Mucosa of descending colon (tissue), 3 donors: Measurements from ENCODE around the gene ARFRP1. TPM values are rescaled to one million over a fixed set of nuclear protein-coding genes. Genes with fewer than 3 reads are reported as not detected.

Experiments
- ATAC-seq: fragments of 200-7000 bp; cut with Tn5 transposase; one replicate; pipeline ENCODE4 v1.9.1; 2020; ENCODE audit warnings: mild to moderate bottlenecking, moderate library complexity
- DNase-seq, 3 donors: peaks; one replicate each; pipeline ENCODE4 v3.0.0-alpha.2; 2020
- H3K36me3 ChIP-seq: fragments of 200-600 bp; one replicate; pipeline ENCODE4 v1.8.0; 2021; ENCODE audit warnings: low read depth, mild to moderate bottlenecking
- H3K4me1 ChIP-seq: fragments of 200-600 bp; one replicate; pipeline ENCODE4 v1.8.0; 2021; ENCODE audit warnings: low read depth, mild to moderate bottlenecking
- H3K4me3 ChIP-seq: fragments of 200-600 bp; one replicate; pipeline ENCODE4 v1.8.0; 2021; ENCODE audit warnings: mild to moderate bottlenecking
- H3K9me3 ChIP-seq: fragments of 200-600 bp; one replicate; pipeline ENCODE4 v1.8.0; 2021; ENCODE audit warnings: mild to moderate bottlenecking
- CTCF ChIP-seq: fragments of 200-600 bp; IDR thresholded peaks from one replicate; pipeline ENCODE4 v1.8.0; 2022; ENCODE audit warnings: antibody characterized with exemption, mild to moderate bottlenecking
- intact Hi-C, 2 donors: fragments of 100-400 bp; cut with DNase I in 1 of 2; cut with micrococcal nuclease in 1 of 2; formaldehyde crosslinking; loops; one replicate each; pipeline versions ENCODE4 v1.11.0 to v1.11.1; 2022; cut with DNase I, micrococcal nuclease
- total RNA-seq, 3 donors: library from RNA; stranded (reverse); fragmentation: NEBNext Ultra II Directional in 2 of 3; extraction: Animal tissue kit (Norgen Biotek cat#: 25700) in 2 of 3; gene quantifications; one replicate each; pipeline versions ENCODE4 v1.2.1 to v1.2.4, GENCODE V29; 2021 to 2023
- donor health status: DM: no; HTN: no; CAD: no; lungs with moderate emphysema.
- donor health status: DM: no; HTN: no; CAD: no.
- donor health status: DM: no; HTN: yes; CAD: no.

ARFRP1 gene
- total RNA-seq, 3 donors from 2014 or later: 64.5 to 69.7 (median 68.6) TPM

GRCh38 chr20:63748070-63748933, 40.5 kb upstream of the ARFRP1 start:
- DNase-seq (peak in 1 of 3 donors; percentile 47), ATAC-seq (no peak)
- no peaks in the 10 kb centered on the region for H3K4me1 ChIP-seq
- TF ChIP-seq CTCF: no peak
- H3K9me3 ChIP-seq: no peaks in the 10 kb centered on the region
- H3K36me3 ChIP-seq: peaks cover 3% of the 10 kb centered on the region
- H3K4me3 ChIP-seq: no peak overlapping the region
- intact Hi-C loops: no loop called here

- TF ChIP-seq CTCF: no peak
- H3K9me3 ChIP-seq: no peaks in the 10 kb centered on the region
Measured at GRCh38 chr20:63747622-63748069, 39.9 kb upstream of the ARFRP1 start.

GRCh38 chr20:63746751-63747315, 39.1 kb upstream of the ARFRP1 start:
- no peaks in the 10 kb centered on the region for H3K4me1 ChIP-seq
- no peak overlapping the region for H3K4me3 ChIP-seq
- H3K9me3 ChIP-seq: no peaks in the 10 kb centered on the region
- peak in 1 of 3 donors; percentile 54 for DNase-seq
- TF ChIP-seq CTCF: no peak
- peaks cover 3% of the 10 kb centered on the region for H3K36me3 ChIP-seq
- ATAC-seq: no peak
- intact Hi-C loops: no loop called here

More at GRCh38 chr20:63747622-63748069, 39.9 kb upstream of the ARFRP1 start:
- Histone ChIP-seq H3K4me3 (no peak overlapping the region), H3K4me1 (no peaks in the 10 kb centered on the region), H3K36me3 (peaks cover 3% of the 10 kb centered on the region)
- DNase-seq: peak in 1 of 3 donors; percentile 40
- intact Hi-C loops: no loop called here
- no peak for ATAC-seq

- Histone ChIP-seq H3K4me1 (peaks cover 3% of the 10 kb centered on the region), H3K4me3 (no peak overlapping the region), H3K36me3 (peaks cover 3% of the 10 kb centered on the region), H3K9me3 (no peaks in the 10 kb centered on the region)
- ATAC-seq (no peak), DNase-seq (no peak)
- intact Hi-C loops: no loop called here
- no peak for TF ChIP-seq CTCF
Measured at GRCh38 chr20:63745961-63746731, 38.4 kb upstream of the ARFRP1 start.

- Histone ChIP-seq H3K36me3 (peaks cover 3% of the 10 kb centered on the region), H3K4me1 (peaks cover 9% of the 10 kb centered on the region), H3K4me3 (no peak overlapping the region), H3K9me3 (no peaks in the 10 kb centered on the region)
- DNase-seq (peak in 1 of 3 donors; percentile 31), ATAC-seq (no peak)
- TF ChIP-seq CTCF: no peak
- intact Hi-C loops: no loop called here
Measured at GRCh38 chr20:63745424-63745805, 37.6 kb upstream of the ARFRP1 start.
